Mesenteric fat pad (tissue), 1 donor: Measurements from ENCODE around the gene METAP2. TPM values are rescaled to one million over a fixed set of nuclear protein-coding genes. Genes with fewer than 3 reads are reported as not detected.

Experiments used
- DNase-seq: peaks from one replicate; pipeline ENCODE4 v3.0.0-alpha.2; 2020; ENCODE audit warnings: low spot score
- total RNA-seq: library from RNA; stranded (reverse); fragmentation: NEBNext Ultra II Directional; extraction: Animal tissue kit (Norgen Biotek cat#: 25700); gene quantifications from one replicate; pipeline ENCODE4 v1.2.1, GENCODE V29; 2021
- donor health status: DM: yes; HTN: yes; CAD: no.

The METAP2 gene
- total RNA-seq, 1 donor from 2014 or later, result 55.6 TPM

DNA sequence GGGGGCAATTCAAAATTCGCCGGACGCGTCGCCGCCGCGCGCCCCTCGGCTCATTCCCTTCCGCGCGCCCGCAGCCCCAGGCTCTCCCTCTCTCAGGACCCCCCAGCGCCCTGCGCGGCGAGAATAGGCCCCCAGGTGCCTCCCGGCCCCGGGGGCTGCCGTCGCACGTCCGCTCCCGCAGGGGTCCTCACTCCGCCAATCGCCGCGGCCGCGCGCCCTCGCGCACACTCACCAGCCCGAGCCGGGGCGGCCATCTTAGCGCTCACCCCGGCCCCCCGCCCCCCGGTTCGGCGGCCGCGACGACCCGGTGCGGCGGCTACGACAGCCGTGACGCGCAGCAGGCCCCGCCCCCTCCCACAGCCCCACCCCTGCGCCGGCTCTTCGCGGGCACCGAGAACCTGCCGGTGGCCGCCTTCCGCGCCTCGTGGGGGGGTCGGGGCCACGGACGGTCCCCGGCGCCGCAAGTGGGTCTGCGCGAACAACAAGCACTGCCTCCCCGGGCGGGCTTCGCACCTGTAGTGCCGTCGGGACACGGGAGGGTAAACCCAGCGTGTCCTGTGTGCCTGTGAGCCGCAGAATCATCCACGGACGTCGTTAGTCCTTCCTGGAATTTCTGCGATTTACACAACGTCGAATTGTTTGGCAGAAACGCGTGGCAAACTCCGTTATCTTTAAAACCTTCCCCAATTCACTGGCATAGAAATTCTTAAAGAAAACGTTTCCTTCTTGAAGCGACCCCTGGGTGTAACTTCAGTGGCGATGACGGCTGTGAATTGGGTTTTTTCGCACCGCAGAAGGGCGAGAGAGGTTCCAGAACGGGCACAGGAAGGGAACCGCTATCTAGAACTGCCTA lies 74.8 kb downstream of the METAP2 start:
- no peak for DNase-seq

DNA sequence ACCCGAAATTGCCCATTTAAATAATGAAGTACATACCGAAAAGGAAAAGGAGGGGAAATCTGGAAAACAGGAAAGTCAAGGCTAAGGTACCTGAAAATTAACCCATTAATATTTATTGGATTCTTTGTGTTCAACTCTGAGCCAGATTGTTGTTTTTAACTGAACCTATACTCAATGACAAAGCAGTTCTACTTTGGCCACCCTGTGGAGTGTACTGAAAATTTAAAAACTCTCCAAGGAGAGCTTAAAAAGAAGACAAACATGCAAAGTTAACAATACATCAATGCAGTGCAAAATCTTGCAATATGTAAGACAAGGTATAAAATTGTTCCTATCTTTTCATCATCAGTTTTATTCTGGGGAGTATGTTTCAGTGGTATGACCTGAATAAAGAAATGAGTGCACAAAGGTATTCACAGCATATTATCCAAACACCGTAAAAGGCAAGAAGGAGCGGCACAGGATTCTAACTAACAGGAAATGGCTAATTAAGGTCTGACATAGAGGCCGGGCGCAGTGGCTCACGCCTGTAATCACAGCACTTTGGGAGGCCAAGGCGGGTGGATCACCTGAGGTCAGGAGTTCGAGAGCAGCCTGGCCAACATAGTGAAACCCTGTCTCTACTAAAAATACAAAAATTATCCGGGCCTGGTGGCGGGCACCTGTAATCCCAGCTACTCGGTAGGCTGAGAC lies 75.6 kb downstream of the METAP2 start:
- no peak for DNase-seq

- DNase-seq, result no peak
Measured at GRCh38 chr12:95551305-95551704, 77.4 kb downstream of the METAP2 start, which contains the start of gene USP44. Gene USP44 (minus strand): TSS chr12:95551476. CDS start chr12:95534256, 17,220 bp downstream.

- no peak for DNase-seq
Measured at GRCh38 chr12:95551913-95552516, 78.1 kb downstream of the METAP2 start.

DNA sequence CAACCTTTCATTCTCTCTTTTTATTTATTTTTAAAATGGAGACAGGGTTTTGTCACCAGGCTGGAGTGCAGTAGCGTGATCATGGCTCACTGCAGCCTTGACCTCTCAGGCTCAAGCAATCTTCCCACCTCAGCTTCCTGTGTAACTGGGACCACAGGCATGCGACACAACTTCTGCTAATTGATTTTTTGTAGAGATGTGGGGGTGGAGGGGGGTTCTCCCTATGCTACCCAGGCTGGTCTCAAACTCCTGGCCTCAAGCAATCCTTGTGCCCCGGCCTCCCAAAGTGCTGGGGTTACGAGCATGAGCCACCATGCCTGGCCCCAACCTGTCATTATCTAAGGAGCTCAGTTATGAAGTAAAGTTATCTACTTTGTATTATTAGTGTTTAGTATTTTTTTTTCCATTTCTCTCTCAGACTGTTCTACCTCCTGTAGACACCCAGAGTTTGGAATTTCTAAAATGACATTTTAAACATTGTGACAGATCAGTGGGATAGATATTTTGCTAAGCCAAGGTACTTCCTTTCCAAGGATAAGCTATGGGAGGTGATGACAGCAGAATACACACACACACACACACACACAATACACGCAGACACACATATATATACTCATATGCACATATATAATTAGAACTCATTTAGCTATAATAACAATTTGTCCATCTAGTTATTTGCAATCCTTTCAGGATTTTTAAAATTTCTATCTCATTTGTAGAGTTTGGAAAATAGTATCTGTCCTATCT lies 79.4 kb downstream of the METAP2 start:
- DNase-seq, result no peak

DNA sequence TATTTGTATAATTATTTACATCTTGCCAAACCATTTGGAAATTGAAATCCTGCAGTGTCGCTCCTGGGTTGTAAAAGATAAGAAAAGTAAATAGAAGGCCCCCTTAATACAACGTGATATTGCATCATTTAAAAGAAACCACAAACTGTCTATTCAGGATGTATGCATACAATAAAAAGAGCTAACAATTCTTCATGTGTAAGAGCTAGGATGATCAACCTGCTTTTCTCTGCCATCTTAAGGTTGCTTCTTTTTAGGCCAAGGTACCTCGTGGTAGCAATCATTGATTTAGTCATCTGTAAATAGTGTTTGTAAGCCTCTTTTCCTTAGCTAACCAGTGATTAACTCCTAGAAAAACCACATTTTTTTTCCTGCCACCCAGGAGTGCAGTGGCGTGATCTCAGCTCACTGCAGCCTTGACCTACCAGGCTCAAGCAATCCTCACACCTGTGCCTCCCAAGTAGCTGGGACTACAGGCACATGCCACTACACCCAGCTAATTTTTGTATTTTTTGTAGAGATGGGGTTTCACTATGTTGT lies 80.7 kb downstream of the METAP2 start:
- DNase-seq, result no peak

DNA sequence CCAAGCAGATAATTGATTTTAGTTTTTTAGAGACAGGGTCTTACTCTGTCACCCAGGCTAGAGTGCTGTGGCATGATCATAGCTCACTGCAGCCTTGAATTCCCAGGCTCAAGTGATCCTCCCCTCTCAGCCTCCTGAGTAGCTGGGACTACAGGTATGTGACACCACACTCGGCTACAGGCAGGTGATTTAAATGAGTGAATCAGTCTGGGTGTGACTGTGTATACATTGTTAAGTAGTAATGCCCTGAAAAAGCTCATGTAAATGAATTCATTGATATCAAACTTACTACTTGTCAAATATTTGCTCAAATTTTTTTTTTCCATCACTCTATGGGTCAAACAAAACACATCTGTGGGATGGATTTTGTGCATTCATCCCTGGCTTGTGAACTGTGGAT lies 83.7 kb downstream of the METAP2 start:
- DNase-seq, result no peak

Other genes with a start within 250 kb of the METAP2 start
- gene USP44, start 77.3 kb downstream of the METAP2 start, total RNA-seq, result 1.3 TPM